Measurements from ENCODE around the gene SMAP2. TPM values are rescaled to one million over a fixed set of nuclear protein-coding genes. Genes with fewer than 3 reads are reported as not detected.

SMAP2 gene
- total RNA-seq, 1 donor from 2014 or later, result 220 TPM

- DNase-seq (no peak), ATAC-seq (ENCODE audit: low read depth) (no peak)
- peaks cover 97% of the 10 kb centered on the region for H3K4me1 Mint-ChIP-seq
- peak overlapping the region; percentile 74 for H3K4me3 Mint-ChIP-seq
- H3K9me3 Mint-ChIP-seq, result no peaks in the 10 kb centered on the region
- H3K36me3 Mint-ChIP-seq (ENCODE audit: low read depth), result peaks cover 53% of the 10 kb centered on the region
- no peak for TF ChIP-seq CTCF (IDR thresholded peaks at IDR 0.05)
- ChIA-PET CTCF (interaction anchor here (0.6 to 1.2 kb wide), 3 partner anchors 10 to 26 kb away, joined by 3 to 6 read pairs (median 3); no protein-coding TSS in a partner anchor), POLR2A (interaction anchor here (0.6 to 15.9 kb wide), 8 partner anchors 9 to 350 kb away, joined by 3 to 625 read pairs (median 6); partner anchors contain the start of genes CAP1, COL9A2 and SMAP2)
- intact Hi-C loops (cut with micrococcal nuclease), result loop anchor here (5.0 kb wide), 1 partner anchor 348 kb away; the partner anchor contains the start of gene CAP1
- peak overlapping the region; percentile 90 for H3K27ac Mint-ChIP-seq
- H3K27me3 Mint-ChIP-seq, result no peaks in the 10 kb centered on the region
These were observed 16.5 kb downstream of the SMAP2 start for GRCh38 chr1:40389871-40390560.

DNA sequence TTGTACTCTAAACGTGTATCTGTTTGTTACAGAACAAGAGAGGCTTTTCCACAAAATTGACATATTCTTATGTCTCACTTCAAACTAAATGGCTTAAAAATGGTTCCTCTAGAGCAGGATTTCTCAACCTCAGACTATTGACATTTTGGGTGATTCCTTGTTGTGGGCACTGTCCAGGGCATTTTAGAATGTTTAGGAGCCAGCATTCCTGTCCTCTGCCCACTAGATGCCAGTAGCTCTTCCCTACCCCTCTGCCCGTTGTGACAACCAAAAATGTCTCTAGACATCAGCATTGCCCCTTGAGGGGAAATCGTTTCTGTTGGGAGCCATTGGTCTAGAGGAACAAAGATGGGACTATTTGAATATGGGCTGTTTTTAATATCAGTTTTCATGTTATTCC, 17.3 kb downstream of the SMAP2 start:
- Mint-ChIP-seq H3K27me3 (no peaks in the 10 kb centered on the region), H3K27ac (peak overlapping the region; percentile 90), H3K4me1 (peaks cover 97% of the 10 kb centered on the region), H3K36me3 (ENCODE audit: low read depth) (peaks cover 51% of the 10 kb centered on the region), H3K4me3 (peak overlapping the region; percentile 74), H3K9me3 (no peaks in the 10 kb centered on the region)
- ATAC-seq (ENCODE audit: low read depth) (no peak), DNase-seq (no peak)
- ChIA-PET CTCF (interaction anchor here (1.1 to 2.8 kb wide), 3 partner anchors 9 to 52 kb away, joined by 3 to 13 read pairs (median 5); no protein-coding TSS in a partner anchor), POLR2A (interaction anchor here (0.6 to 15.9 kb wide), 7 partner anchors 9 to 76 kb away, joined by 4 to 625 read pairs (median 19); partner anchors contain the start of genes COL9A2 and SMAP2)
- TF ChIP-seq CTCF (IDR thresholded peaks at IDR 0.05), result no peak
- intact Hi-C loops (cut with micrococcal nuclease), result loop anchor here (5.0 kb wide), 1 partner anchor 349 kb away; the partner anchor contains the start of gene CAP1

DNA sequence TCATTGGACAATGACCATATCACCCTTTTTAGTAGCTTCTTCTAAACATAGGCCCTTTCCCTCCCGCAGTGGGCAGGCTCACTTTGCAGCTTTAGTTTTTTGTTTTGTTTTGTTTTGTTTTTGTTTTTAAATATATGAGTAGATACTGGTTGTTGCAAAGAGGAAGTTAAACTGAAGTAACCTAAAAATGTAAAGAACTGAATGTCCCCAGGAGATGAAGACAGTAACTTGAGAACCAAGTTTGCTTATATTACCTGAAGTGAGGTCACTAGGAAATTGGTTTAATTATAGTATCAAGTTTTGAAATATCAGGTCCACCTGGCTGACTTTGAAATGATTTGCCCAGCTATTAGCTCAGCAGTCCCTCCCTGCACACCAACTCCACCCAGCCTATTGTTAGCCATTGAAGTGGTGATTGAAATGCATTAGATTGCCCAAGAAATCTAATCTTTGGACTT, 18.2 kb downstream of the SMAP2 start:
- Mint-ChIP-seq H3K27me3 (no peaks in the 10 kb centered on the region), H3K36me3 (ENCODE audit: low read depth) (peaks cover 50% of the 10 kb centered on the region)

DNA sequence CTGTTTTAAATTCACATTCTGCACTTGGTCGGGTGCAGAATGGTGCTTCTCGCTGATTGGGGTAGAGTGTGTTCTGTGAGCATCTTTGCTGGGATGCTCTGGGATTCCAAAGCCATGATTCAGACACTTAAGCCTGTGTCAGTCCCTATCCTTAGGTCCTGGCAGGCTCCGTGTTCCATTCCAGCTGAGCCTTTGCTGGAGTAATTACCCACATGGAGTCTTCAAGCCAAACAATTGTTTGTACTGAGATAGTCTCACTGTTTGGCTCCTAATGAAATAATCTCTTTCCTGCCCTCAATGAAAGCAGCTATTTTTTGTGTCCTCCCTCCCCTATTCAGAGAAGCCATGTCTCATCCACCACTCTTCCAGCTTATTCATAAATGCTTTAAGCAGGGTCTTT, 18.7 kb downstream of the SMAP2 start:
- POLR2A ChIA-PET, result interaction anchor here (0.5 to 15.9 kb wide), 6 partner anchors 7 to 527 kb away, joined by 5 to 625 read pairs (median 24); partner anchors contain the start of genes COL9A2 and SMAP2
- CTCF ChIA-PET, result interaction anchor here (0.9 to 2.8 kb wide), 3 partner anchors 13 to 54 kb away, joined by 3 to 13 read pairs (median 5); partner anchors contain the start of gene SMAP2
- Mint-ChIP-seq H3K4me1 (peaks cover 97% of the 10 kb centered on the region), H3K36me3 (ENCODE audit: low read depth) (peaks cover 53% of the 10 kb centered on the region), H3K4me3 (peak overlapping the region; percentile 74), H3K27ac (peak overlapping the region; percentile 90), H3K9me3 (no peaks in the 10 kb centered on the region), H3K27me3 (no peaks in the 10 kb centered on the region)
- DNase-seq, result no peak
- TF ChIP-seq CTCF (IDR thresholded peaks at IDR 0.05), result no peak
- intact Hi-C loops (cut with micrococcal nuclease), result loop anchor here (5.0 kb wide), 1 partner anchor 350 kb away; the partner anchor contains the start of gene CAP1
- ATAC-seq (ENCODE audit: low read depth), result no peak

More for the DNA sequence above, 18.2 kb downstream of the SMAP2 start:
- Mint-ChIP-seq H3K27ac (peak overlapping the region; percentile 90), H3K4me3 (peak overlapping the region; percentile 74), H3K9me3 (no peaks in the 10 kb centered on the region), H3K4me1 (peaks cover 97% of the 10 kb centered on the region)
- POLR2A ChIA-PET, result interaction anchor here (0.5 to 15.9 kb wide), 7 partner anchors 8 to 526 kb away, joined by 4 to 625 read pairs (median 19); partner anchors contain the start of genes COL9A2 and SMAP2
- TF ChIP-seq CTCF (IDR thresholded peaks at IDR 0.05), result no peak
- DNase-seq (no peak), ATAC-seq (ENCODE audit: low read depth) (peak; percentile 13)
- intact Hi-C loops (cut with micrococcal nuclease), result loop anchor here (5.0 kb wide), 1 partner anchor 349 kb away; the partner anchor contains the start of gene CAP1
- CTCF ChIA-PET, result interaction anchor here (0.9 to 2.8 kb wide), 4 partner anchors 8 to 53 kb away, joined by 3 to 13 read pairs (median 4); partner anchors contain the start of gene SMAP2

Data from activated B cell treated with CpG ODN at 0.5 μM for 24 hours (primary cell).